Cardiac muscle cell (in vitro differentiated cells and primary cell): ENCODE results near the gene HDAC4. TPM values are rescaled to one million over a fixed set of nuclear protein-coding genes. Genes with fewer than 3 reads are reported as not detected.

ENCODE experiments used
- DNase-seq, 2 donors: peaks; one replicate each; pipeline versions ENCODE4 v3.0.0 to v3.0.0-alpha.2; 2010 to 2017; ENCODE audit warnings: low read depth in 1 of 2, low spot score in 1 of 2
- H3K27ac ChIP-seq: fragments of 200-600 bp; sonication (generic); 2 replicates; pipeline ENCODE4 v1.5.1; 2016
- H3K27me3 ChIP-seq: fragments of 200-600 bp; sonication (generic); 2 replicates; pipeline ENCODE4 v1.6.0; 2016; ENCODE audit warnings: control low read depth
- H3K36me3 ChIP-seq: fragments of 200-600 bp; sonication (generic); 2 replicates; pipeline ENCODE4 v1.5.1; 2016; ENCODE audit warnings: control low read depth
- H3K4me1 ChIP-seq: fragments of 200-600 bp; sonication (generic); 2 replicates; pipeline ENCODE4 v1.8.1; 2017; ENCODE audit warnings: low read depth, mild to moderate bottlenecking, mixed run types
- H3K4me3 ChIP-seq: fragments of 200-600 bp; sonication (generic); 2 replicates; pipeline ENCODE4 v1.5.1; 2016; ENCODE audit warnings: mild to moderate bottlenecking
- H3K9me3 ChIP-seq: fragments of 200-600 bp; sonication (generic); 2 replicates; pipeline ENCODE4 v1.5.1; 2017; ENCODE audit warnings: low read depth, mild to moderate bottlenecking, control low read depth
- CTCF ChIP-seq: IDR thresholded peaks from 2 replicates; pipeline ENCODE4 v1.5.1; 2012; ENCODE audit warnings: low read depth, mild to moderate bottlenecking, low read length
- polyA plus RNA-seq: library from polyadenylated mRNA; unstranded; fragments of >200 nt; fragmentation: Nextera tagmentation; extraction: Ambion mirVana; gene quantifications from 2 replicates; pipeline ENCODE4 v1.2.1, GENCODE V29; 2016
- total RNA-seq: library from RNA; depleted of rRNA; stranded (reverse); fragments of >200 nt; gene quantifications from 2 replicates; pipeline ENCODE4 v1.2.3, GENCODE V29; 2016

HDAC4 gene
- total and polyA plus RNA-seq, 2 experiments from 2014 or later, result 7.0 to 41.6 TPM

GRCh38 chr2:239226677-239227581, 173.9 kb downstream of the HDAC4 start:
- peaks cover 11% of the 10 kb centered on the region for H3K4me1 ChIP-seq
- no peaks in the 10 kb centered on the region for H3K36me3 ChIP-seq
- H3K27ac ChIP-seq, result no peak overlapping the region
- no peak for TF ChIP-seq CTCF
- H3K9me3 ChIP-seq, result no peaks in the 10 kb centered on the region
- DNase-seq, result no peak
- H3K27me3 ChIP-seq, result no peaks in the 10 kb centered on the region
- no peak overlapping the region for H3K4me3 ChIP-seq

- Histone ChIP-seq H3K27me3 (no peaks in the 10 kb centered on the region), H3K9me3 (no peaks in the 10 kb centered on the region), H3K4me1 (peaks cover 15% of the 10 kb centered on the region), H3K4me3 (no peak overlapping the region), H3K36me3 (no peaks in the 10 kb centered on the region), H3K27ac (no peak overlapping the region)
- peak; percentile 13 for TF ChIP-seq CTCF
- peak in 1 of 2 donors; percentile 86 for DNase-seq
These were observed 174.8 kb downstream of the HDAC4 start for GRCh38 chr2:239225871-239226561.

- no peak overlapping the region for H3K27ac ChIP-seq
- TF ChIP-seq CTCF, result no peak
- H3K4me3 ChIP-seq, result no peak overlapping the region
- peaks cover 15% of the 10 kb centered on the region for H3K4me1 ChIP-seq
- no peaks in the 10 kb centered on the region for H3K9me3 ChIP-seq
- no peaks in the 10 kb centered on the region for H3K27me3 ChIP-seq
- no peak for DNase-seq
- no peaks in the 10 kb centered on the region for H3K36me3 ChIP-seq
These were observed 175.4 kb downstream of the HDAC4 start for GRCh38 chr2:239225371-239225851.

- no peaks in the 10 kb centered on the region for H3K27me3 ChIP-seq
- no peak overlapping the region for H3K27ac ChIP-seq
- DNase-seq, result no peak
- H3K4me3 ChIP-seq, result no peak overlapping the region
- no peaks in the 10 kb centered on the region for H3K36me3 ChIP-seq
- H3K9me3 ChIP-seq, result no peaks in the 10 kb centered on the region
- TF ChIP-seq CTCF, result no peak
- H3K4me1 ChIP-seq, result peaks cover 15% of the 10 kb centered on the region
These were observed 175.9 kb downstream of the HDAC4 start for GRCh38 chr2:239224955-239225354.

GRCh38 chr2:239224199-239224570, 176.6 kb downstream of the HDAC4 start:
- H3K27ac ChIP-seq, result no peak overlapping the region
- TF ChIP-seq CTCF, result no peak
- H3K9me3 ChIP-seq, result no peaks in the 10 kb centered on the region
- no peak overlapping the region for H3K4me3 ChIP-seq
- H3K36me3 ChIP-seq, result no peaks in the 10 kb centered on the region
- H3K4me1 ChIP-seq, result peaks cover 15% of the 10 kb centered on the region
- DNase-seq, result no peak
- no peaks in the 10 kb centered on the region for H3K27me3 ChIP-seq
